Stomach (tissue), 9 donors: ENCODE measurements around the gene TPSAB1. TPM values are rescaled to one million over a fixed set of nuclear protein-coding genes. Genes with fewer than 3 reads are reported as not detected.

ENCODE experiments used
- DNase-seq, 2 donors: peaks; one replicate each; pipeline versions ENCODE4 v3.0.0 to v3.0.0-alpha.2; 2013 to 2019
- H3K27ac ChIP-seq, 5 donors: fragments of 200-600 bp in 4 of 5; sonication (generic) in 4 of 5; one replicate each; pipeline ENCODE4 v1.5.1; 2013 to 2019; ENCODE audit warnings: mild to moderate bottlenecking in 1 of 5, moderate library complexity in 1 of 5
- H3K27me3 ChIP-seq, 3 donors: fragments of 200-600 bp; sonication (generic); one replicate each; pipeline ENCODE4 v1.5.1; 2017 to 2019; ENCODE audit warnings: mixed run types in 1 of 3
- H3K36me3 ChIP-seq, 4 donors: fragments of 200-600 bp; sonication (generic); 1 replicate in 3 of 4; 2 replicates in 1 of 4; pipeline ENCODE4 v1.5.1; 2016 to 2019
- H3K4me1 ChIP-seq, 4 donors: fragments of 200-600 bp; sonication (generic); one replicate each; pipeline ENCODE4 v1.5.1; 2016 to 2019
- H3K4me3 ChIP-seq, 4 donors: fragments of 200-600 bp; sonication (generic) in 3 of 4; one replicate each; pipeline ENCODE4 v1.5.1; 2016 to 2019; ENCODE audit warnings: mild to moderate bottlenecking in 1 of 4
- H3K9me3 ChIP-seq, 4 donors: fragments of 200-600 bp; sonication (generic); one replicate each; pipeline ENCODE4 v1.5.1; 2016 to 2019
- CTCF ChIP-seq, 7 experiments: fragments of 450-650 bp in 4 of 7; fragments of 200-600 bp in 3 of 7; sonication (generic) in 3 of 7; IDR thresholded peaks; one replicate each; pipeline ENCODE4 v1.5.1; 2016 to 2019; ENCODE audit warnings: antibody characterized with exemption in 7 of 7, control low read depth in 2 of 7, mild to moderate bottlenecking in 1 of 7
- EP300 ChIP-seq: sonication (generic); formaldehyde crosslinking; IDR thresholded peaks from one replicate; pipeline ENCODE4 v1.6.1; 2017; ENCODE audit warnings: antibody characterized with exemption
- POLR2A ChIP-seq, 4 donors: fragments of 450-650 bp; IDR thresholded peaks; one replicate each; pipeline ENCODE4 v1.6.1; 2016; ENCODE audit warnings: antibody characterized with exemption in 4 of 4, control low read depth in 2 of 4, mild to moderate bottlenecking in 1 of 4, moderate library complexity in 1 of 4
- POLR2AphosphoS5 ChIP-seq, 3 donors: sonication (generic); formaldehyde crosslinking; IDR thresholded peaks; one replicate each; pipeline ENCODE4 v1.6.1; 2016; ENCODE audit warnings: antibody characterized with exemption in 3 of 3
- WGBS, 5 donors: extraction: QIAGEN DNeasy Blood & Tissue Kit in 3 of 5; methylation state at CpG; one replicate each; pipeline versions ENCODE4 v1.1.5 to v1.1.7; 2013 to 2018; 5-methylcytosine and 5-hydroxymethylcytosine counted together
- intact Hi-C: fragments of 100-400 bp; cut with DNase I; formaldehyde crosslinking; loops from one replicate; pipeline ENCODE4 v1.15.1; 2023; ENCODE audit warnings: low total_unique reads
- polyA plus RNA-seq, 3 donors: library from polyadenylated mRNA; stranded (reverse); fragments of 200-250 nt; gene quantifications; one replicate each; pipeline ENCODE4 v1.2.3, GENCODE V29; 2013
- total RNA-seq, 5 donors: library from RNA; depleted of rRNA; stranded (reverse); fragments of >200 nt; gene quantifications; one replicate each; pipeline versions ENCODE4 v1.1.0 to v1.2.3, GENCODE V29; 2014 to 2016
- donor health status: healthy with polysubstance abuse.
- donor health status: Bipolar disorder and iron deficiency.
- donor health status: healthy.

Gene TPSAB1
- total and polyA plus RNA-seq, 8 donors: 15.4 to 202 (median 71.2) TPM

- WGBS, 5 donors: 92 to 95% (median 93%) methylated on average over 31 to 38 of the region's 38 CpGs
- TF ChIP-seq POLR2AphosphoS5 (IDR thresholded peaks at IDR 0.05): no peak
- no peak for TF ChIP-seq EP300
- TF ChIP-seq POLR2A (IDR thresholded peaks at IDR 0.05): no peak
- no peak for TF ChIP-seq CTCF (IDR thresholded peaks at IDR 0.05)
- H3K27ac ChIP-seq: no peak overlapping the region
Measured at GRCh38 chr16:1200014-1200627, 40.4 kb upstream of the TPSAB1 start.

GRCh38 chr16:1201444-1201843 is 39.1 kb upstream of the TPSAB1 start:
- no peak for TF ChIP-seq CTCF (IDR thresholded peaks at IDR 0.05)
- no peak for TF ChIP-seq EP300
- TF ChIP-seq POLR2AphosphoS5 (IDR thresholded peaks at IDR 0.05): no peak
- no peak for TF ChIP-seq POLR2A (IDR thresholded peaks at IDR 0.05)
- Histone ChIP-seq H3K4me1 (peaks cover 0 to 4% (median 0%) of the 10 kb centered on the region in 4 donors), H3K4me3 (no peak overlapping the region), H3K27ac (no peak overlapping the region), H3K36me3 (peaks cover 9 to 74% (median 43%) of the 10 kb centered on the region in 4 donors), H3K9me3 (no peaks in the 10 kb centered on the region), H3K27me3 (peaks cover 0 to 14% (median 6%) of the 10 kb centered on the region in 3 donors)
- intact Hi-C loops: no loop called here
- WGBS, 5 donors: 88 to 93% (median 91%) methylated on average over 25 of the region's 25 CpGs
- no peak for DNase-seq

More at GRCh38 chr16:1200014-1200627, 40.4 kb upstream of the TPSAB1 start:
- Histone ChIP-seq H3K27me3 (peaks cover 0 to 18% (median 0%) of the 10 kb centered on the region in 3 donors), H3K9me3 (no peaks in the 10 kb centered on the region), H3K4me3 (no peak overlapping the region), H3K4me1 (peaks cover 0 to 4% (median 2%) of the 10 kb centered on the region in 4 donors), H3K36me3 (peaks cover 9 to 66% (median 32%) of the 10 kb centered on the region in 4 donors)
- intact Hi-C loops: no loop called here
- no peak for DNase-seq

GRCh38 chr16:1202274-1202673 is 38.2 kb upstream of the TPSAB1 start:
- peaks cover 0 to 14% (median 6%) of the 10 kb centered on the region in 3 donors for H3K27me3 ChIP-seq
- peaks cover 9 to 79% (median 48%) of the 10 kb centered on the region in 4 donors for H3K36me3 ChIP-seq
- 86 to 100% (median 93%) methylated on average over 3 to 18 of the region's 18 CpGs for WGBS, 5 donors
- H3K27ac ChIP-seq: no peak overlapping the region
- H3K4me1 ChIP-seq: peaks cover 0 to under 1% (median 0%) of the 10 kb centered on the region in 4 donors
- intact Hi-C loops: no loop called here
- no peaks in the 10 kb centered on the region for H3K9me3 ChIP-seq
- DNase-seq: no peak
- TF ChIP-seq POLR2A (IDR thresholded peaks at IDR 0.05) (no peak), EP300 (no peak), POLR2AphosphoS5 (IDR thresholded peaks at IDR 0.05) (no peak), CTCF (IDR thresholded peaks at IDR 0.05) (no peak)
- H3K4me3 ChIP-seq: no peak overlapping the region

GRCh38 chr16:1204933-1205332 is 35.6 kb upstream of the TPSAB1 start:
- Histone ChIP-seq H3K9me3 (no peaks in the 10 kb centered on the region), H3K4me1 (no peaks in the 10 kb centered on the region), H3K27ac (no peak overlapping the region), H3K36me3 (peaks cover 9 to 98% (median 68%) of the 10 kb centered on the region in 4 donors), H3K27me3 (peaks cover 0 to 14% (median 6%) of the 10 kb centered on the region in 3 donors), H3K4me3 (no peak overlapping the region)
- intact Hi-C loops: no loop called here
- 55 to 69% (median 66%) methylated on average over 8 to 15 of the region's 21 CpGs for WGBS, 5 donors
- TF ChIP-seq EP300: no peak
- no peak for TF ChIP-seq POLR2AphosphoS5 (IDR thresholded peaks at IDR 0.05)
- no peak for TF ChIP-seq CTCF (IDR thresholded peaks at IDR 0.05)
- no peak for TF ChIP-seq POLR2A (IDR thresholded peaks at IDR 0.05)
- no peak for DNase-seq
